Measurements from ENCODE around the gene ACOT2.
"Not testable (repeated sequence)": the region's sequence is repeated elsewhere in the genome, so short reads cannot be mapped to it uniquely, and the experiment has no call there.

Gene ACOT2

GRCh38 chr14:73567951-73568885, 795 bp upstream of the ACOT2 start:
- DNase-seq = peak; percentile 15

DNA sequence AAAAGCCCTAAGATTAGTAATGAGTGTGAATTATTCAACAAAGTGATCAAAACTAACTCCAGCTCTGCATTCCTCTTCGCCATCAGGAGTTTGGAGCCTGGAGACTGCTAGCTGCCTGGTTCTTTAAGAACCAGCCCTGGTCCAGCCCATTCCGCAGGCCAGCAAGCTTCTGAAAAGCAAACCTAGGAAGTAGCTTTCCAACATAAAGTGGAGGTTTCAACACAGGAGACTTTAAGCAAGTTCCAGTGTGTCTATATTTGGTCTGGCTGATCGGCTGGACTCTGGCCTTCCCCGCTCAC, 178 bp upstream of the ACOT2 start:
- DNase-seq = not testable (repeated sequence)

DNA sequence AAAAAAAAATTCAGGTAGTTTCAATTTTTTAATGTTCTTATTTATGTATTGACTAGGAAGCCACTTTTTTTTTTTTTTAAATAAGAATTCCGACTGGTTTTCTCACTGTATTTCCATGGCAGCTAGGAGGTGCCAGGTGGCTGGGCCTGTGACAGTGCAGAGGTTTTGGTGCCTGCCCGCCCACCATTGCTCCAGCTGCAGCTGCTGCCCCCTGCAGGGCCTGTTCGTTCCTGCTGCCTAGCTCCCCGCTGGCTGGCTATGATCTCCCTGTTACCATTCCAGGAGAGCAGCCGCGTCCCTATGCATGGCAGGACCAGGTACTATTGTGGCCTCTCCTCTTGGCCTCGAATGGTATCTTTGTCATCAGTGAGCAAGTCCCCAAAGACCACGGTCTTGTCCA, 1.9 kb downstream of the ACOT2 start:
- DNase-seq = peak; percentile 77

DNA sequence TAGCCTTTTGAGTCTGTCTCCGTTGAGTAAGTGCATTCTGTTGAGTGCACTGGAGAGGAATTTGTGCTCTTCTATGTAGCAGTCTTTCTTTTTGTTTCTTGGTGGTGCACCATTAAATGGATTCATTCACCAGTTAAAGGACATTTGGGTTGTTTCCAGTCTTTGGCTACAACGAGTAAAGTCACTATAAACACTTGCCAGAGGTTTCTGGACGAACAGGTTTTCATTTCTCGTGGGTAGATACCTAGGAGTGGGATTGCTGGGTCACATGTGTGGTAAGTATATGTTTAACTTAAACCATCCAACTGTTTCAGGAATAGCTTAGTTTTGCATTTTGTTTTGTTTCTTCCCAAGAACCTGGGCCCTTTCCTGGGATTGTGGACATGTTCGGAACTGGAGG, 4.0 kb downstream of the ACOT2 start:
- not testable (repeated sequence) for DNase-seq

DNA sequence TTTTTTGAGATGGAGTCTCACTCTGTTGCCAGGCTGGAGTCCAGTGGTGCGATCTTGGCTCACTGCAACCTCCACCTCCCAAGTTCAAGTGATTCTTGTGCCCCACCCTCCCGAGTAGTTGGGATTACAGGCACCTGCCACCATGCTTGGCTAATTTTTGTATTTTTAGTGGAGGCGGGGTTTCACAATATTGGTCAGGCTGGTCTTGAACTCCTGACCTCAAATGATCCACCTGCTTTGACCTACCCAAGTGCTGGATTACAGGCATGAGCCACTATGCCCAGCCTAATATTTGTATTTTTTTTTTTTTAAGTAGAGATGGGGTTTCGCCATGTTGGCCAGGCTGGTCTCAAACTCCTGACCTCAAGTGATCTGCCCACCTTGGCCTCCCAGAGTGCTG, 4.7 kb downstream of the ACOT2 start:
- DNase-seq = not testable (repeated sequence)

DNA sequence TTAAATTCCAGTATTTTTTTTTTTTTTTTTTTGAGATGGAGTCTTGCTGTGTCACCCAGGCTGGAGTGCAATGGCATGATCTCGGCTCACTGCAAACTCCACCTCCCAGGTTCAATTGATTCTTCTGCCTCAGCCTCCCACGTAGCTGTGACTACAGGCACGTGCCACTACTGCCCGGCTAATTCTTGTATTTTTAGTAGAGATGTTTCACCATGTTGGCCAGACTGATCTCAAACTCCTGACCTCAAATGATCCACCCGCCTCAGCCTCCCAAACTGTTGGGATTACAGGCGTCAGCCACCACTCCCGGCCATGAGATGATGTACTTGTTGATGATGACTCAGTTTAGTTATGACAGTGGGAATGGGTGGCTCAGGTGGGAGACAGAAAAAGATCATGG, 5.2 kb downstream of the ACOT2 start:
- not testable (repeated sequence) for DNase-seq

DNA sequence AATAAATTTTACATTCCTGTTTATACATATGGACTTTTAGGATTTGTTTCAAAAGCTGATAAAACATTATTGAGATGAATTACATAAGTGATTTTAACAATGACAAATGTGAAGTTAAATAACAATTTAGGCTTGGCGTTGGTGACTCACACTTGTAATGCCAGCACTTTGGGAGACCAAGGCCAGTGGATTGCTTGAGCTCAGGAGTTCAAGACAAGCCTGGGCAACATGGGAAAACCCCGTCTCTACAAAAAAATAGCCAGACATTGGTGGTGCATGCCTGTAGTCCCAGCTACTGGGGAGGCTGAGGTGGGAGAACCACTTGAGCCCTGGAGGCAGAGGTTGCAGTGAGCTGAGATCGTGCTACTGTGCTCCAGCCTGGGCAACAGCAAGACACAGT, 7.4 kb downstream of the ACOT2 start:
- DNase-seq = no peak

DNA sequence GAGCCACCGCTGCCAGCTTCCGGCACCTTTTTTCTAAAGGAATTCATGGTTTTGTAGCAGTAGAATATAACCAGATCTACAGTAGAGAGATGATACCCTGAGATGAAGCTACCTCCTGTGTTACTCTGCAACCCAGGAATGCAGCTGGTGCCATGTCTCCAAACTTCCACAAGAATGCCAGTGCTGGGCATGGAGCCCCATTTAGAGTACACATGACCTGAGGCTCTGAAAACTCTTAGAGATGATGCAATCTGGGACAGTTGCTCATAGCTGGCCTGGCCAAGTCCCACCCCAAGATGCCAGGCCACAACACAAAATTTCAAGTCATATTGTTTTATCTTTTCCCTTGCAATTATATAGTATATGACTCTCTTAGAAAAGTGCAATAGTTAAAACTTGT, 8.2 kb downstream of the ACOT2 start:
- DNase-seq = not testable (repeated sequence)

GRCh38 chr14:73582102-73582979, 13.3 kb downstream of the ACOT2 start:
- DNase-seq = not testable (repeated sequence)

- DNase-seq = no peak
Observed at GRCh38 chr14:73588695-73589094, 19.7 kb downstream of the ACOT2 start.

DNA sequence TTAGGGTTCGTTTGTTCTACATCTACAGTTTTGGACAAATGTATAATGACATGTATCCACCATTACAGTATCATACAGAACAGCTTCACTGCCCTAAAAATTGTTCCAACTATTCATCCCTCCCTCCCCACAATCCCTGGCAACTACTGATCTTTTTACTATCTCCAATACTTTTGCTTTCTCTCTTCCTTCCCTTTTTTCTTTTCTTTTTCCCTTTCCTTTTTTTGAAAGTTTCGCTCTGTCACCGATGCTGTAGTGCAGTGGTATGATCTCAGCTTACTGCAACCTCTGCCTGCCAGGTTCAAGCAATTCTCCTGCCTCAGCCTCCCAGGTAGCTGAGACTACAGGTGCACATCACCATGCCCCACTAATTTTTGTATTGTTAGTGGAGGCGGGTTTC, 20.1 kb downstream of the ACOT2 start:
- no peak for DNase-seq

DNA sequence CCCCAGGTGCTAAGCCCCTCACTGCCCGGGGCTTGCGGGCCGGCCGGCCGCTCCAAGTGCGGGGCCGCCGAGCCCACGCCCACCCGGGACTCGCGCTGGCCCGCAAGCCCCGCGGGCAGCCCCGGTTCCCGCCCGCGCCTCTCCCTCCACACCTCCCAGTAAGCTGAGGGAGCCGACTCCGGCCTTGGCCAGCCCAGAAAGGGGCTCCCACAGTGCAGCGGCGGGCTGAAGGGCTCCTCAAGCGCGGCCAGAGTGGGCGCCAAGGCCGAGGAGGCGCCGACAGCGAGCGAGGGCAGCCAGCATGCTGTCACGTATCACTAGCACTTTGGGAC, 21.6 kb downstream of the ACOT2 start:
- not testable (repeated sequence) for DNase-seq

DNA sequence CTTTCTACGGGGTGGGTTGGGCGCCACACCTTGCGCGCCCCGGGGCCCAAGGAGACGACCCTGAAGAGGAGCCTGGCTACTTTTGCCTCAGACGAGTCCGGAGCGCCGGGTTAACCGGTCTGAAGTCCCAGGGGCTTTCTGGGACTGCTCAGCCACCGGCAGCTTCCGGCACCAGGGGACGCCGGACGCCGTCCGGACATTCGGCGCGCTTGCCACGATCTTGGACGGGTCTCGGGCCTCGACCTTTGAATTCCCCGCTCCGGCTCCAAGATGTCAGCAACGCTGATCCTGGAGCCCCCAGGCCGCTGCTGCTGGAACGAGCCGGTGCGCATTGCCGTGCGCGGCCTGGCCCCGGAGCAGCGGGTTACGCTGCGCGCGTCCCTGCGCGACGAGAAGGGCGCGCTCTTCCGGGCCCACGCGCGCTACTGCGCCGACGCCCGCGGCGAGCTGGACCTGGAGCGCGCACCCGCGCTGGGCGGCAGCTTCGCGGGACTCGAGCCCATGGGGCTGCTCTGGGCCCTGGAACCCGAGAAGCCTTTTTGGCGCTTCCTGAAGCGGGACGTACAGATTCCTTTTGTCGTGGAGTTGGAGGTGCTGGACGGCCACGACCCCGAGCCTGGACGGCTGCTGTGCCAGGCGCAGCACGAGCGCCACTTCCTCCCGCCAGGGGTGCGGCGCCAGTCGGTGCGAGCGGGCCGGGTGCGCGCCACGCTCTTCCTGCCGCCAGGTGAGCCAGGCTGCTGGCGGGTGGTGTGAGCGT, 22.9 kb downstream of the ACOT2 start, which contains the start of gene ACOT4:
Gene ACOT4, plus strand, starts transcription at position 184 of the 760 bp plus-strand sequence. Its CDS starts 87 bp downstream, at position 271.
- peak; percentile 61 for DNase-seq

- DNase-seq = no peak
Observed at GRCh38 chr14:73594491-73594890, 25.5 kb downstream of the ACOT2 start.

GRCh38 chr14:73599499-73599898, 30.5 kb downstream of the ACOT2 start:
- DNase-seq = no peak

GRCh38 chr14:73602994-73603393, 34.0 kb downstream of the ACOT2 start:
- no peak for DNase-seq

GRCh38 chr14:73606271-73606670, 37.3 kb downstream of the ACOT2 start:
- no peak for DNase-seq

DNA sequence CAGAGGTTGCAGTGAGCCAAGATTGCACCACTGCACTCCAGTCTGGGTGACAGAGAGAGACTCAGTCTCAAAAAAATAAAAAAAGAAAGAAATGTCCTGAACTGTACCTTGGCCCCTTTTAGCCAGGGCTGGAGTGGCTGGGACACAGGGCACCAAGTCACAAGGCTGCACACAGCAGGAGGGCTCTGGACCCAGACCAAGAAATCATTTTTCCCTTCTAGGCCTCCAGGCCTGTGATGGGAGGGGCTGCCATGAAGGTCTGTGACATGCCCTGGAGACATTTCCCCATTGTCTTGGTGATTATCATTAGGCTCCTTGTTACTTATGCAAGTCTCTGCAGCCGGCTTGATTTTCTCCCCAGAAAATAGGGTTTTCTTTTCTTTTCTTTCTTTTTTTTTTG, 38.2 kb downstream of the ACOT2 start:
- no peak for DNase-seq

DNA sequence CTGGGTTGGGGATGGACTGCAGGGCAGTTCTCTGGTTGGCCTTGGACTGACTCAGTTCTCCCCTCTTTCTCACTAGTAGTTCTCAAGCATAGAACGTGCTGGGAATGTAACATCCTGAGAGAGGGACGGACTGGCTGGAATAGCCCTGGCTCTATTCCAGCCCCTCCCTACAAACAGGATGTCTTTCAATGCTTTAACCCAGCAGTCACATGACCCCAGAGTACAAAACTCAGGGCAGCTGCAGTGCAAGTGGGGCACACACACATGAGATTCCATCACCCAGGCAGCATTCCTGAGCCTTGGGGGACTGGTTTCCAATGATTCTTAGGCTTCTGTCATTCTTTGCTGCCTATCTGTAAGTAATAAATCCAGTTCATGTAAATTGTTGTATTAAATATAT, 41.7 kb downstream of the ACOT2 start:
- no peak for DNase-seq

DNA sequence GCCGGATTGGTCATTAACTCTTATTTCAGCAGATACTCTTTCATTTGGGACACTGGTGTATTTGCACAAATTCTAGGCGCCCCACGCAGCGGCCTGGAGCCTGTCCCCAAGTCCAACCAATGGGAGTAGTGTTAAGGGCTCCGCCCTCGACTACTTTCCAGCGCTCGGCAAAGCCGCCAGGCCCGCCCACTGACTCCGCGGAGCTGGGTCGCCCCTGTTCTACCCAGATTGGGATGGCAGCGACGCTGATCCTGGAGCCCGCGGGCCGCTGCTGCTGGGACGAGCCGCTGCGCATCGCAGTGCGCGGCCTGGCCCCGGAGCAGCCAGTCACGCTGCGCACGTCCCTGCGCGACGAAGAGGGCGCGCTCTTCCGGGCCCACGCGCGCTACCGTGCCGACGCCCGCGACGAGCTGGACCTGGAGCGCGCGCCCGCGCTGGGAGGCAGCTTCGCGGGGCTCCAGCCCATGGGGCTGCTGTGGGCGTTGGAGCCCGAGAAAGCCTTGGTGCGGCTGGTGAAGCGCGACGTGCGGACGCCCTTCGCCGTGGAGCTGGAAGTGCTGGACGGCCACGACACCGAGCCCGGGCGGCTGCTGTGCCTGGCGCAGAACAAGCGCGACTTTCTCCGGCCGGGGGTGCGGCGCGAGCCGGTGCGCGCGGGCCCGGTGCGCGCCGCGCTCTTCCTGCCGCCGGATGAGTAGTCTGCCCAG, 43.5 kb downstream of the ACOT2 start, which contains the start of gene ACOT6:
Gene ACOT6, plus strand, starts transcription at position 179 of the 707 bp plus-strand sequence. Its CDS starts 55 bp downstream, at position 234.
- peak; percentile 69 for DNase-seq

- DNase-seq = no peak
Observed at GRCh38 chr14:73613046-73613383, 44.0 kb downstream of the ACOT2 start.

GRCh38 chr14:73613419-73613963, 44.5 kb downstream of the ACOT2 start:
- no peak for DNase-seq
